Right atrium auricular region (tissue), 2 donors: ENCODE measurements around the gene TRPM3. TPM values are rescaled to one million over a fixed set of nuclear protein-coding genes. Genes with fewer than 3 reads are reported as not detected.
"Not testable (repeated sequence)": the region's sequence is repeated elsewhere in the genome, so short reads cannot be mapped to it uniquely, and the experiment has no call there.

Experiments
- DNase-seq: peaks from one replicate; pipeline ENCODE4 v3.0.0-alpha.2; 2019; ENCODE audit warnings: low spot score
- H3K27ac ChIP-seq, 2 donors: fragments of 200-600 bp; sonication (generic); 1 replicate in 1 of 2; 2 replicates in 1 of 2; pipeline ENCODE4 v1.5.1; 2016 to 2019
- H3K27me3 ChIP-seq, 2 donors: fragments of 200-600 bp; sonication (generic); one replicate each; pipeline versions ENCODE4 v1.5.1 to v1.6.0; 2017 to 2019
- H3K36me3 ChIP-seq: fragments of 200-600 bp; sonication (generic); one replicate; pipeline ENCODE4 v1.5.1; 2016
- H3K4me1 ChIP-seq, 2 donors: fragments of 200-600 bp; sonication (generic); one replicate each; pipeline versions ENCODE4 v1.5.1 to v1.6.0; 2017 to 2019
- H3K4me3 ChIP-seq, 2 donors: fragments of 200-600 bp; sonication (generic); 1 replicate in 1 of 2; 2 replicates in 1 of 2; pipeline ENCODE4 v1.5.1; 2017 to 2019; ENCODE audit warnings: mild to moderate bottlenecking in 1 of 2, moderate library complexity in 1 of 2
- H3K9me3 ChIP-seq, 2 donors: fragments of 200-600 bp; sonication (generic); one replicate each; pipeline ENCODE4 v1.5.1; 2019
- total RNA-seq, 2 donors: library from RNA; depleted of rRNA; stranded (reverse); fragments of >200 nt; gene quantifications; one replicate each; pipeline ENCODE4 v1.1.0, GENCODE V29; 2016
- TF ChIP-seq, protein P1 (sequence below), 2 donors: fragments of 200-600 bp; sonication (generic); IDR thresholded peaks; one replicate each; pipeline ENCODE4 v1.5.1; 2019; ENCODE audit warnings: antibody characterized with exemption in 2 of 2

The TRPM3 gene
- total RNA-seq, 2 donors from 2014 or later: 0.59 to 1.5 TPM

DNA sequence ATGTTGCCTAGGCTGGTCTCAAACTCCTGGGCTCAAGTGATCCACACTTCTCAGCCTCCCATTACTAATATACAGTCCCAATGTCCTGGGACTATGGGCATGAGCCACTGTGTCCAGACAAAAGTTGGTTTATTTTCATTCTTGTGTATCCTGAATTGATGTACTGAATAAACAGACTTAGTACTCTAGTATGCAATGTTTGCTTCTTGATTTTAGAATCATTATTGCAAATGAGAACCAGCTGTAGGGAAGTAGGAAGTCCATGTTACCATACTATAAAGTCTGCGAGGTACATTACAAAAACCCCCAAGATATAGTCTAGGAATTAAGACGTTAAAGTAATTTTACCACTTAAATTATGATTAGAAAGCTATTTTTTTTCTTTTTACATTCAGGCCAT, 372.4 kb downstream of the TRPM3 start:
- no peak overlapping the region for H3K4me3 ChIP-seq
- no peak overlapping the region for H3K27ac ChIP-seq
- H3K27me3 ChIP-seq: no peaks in the 10 kb centered on the region
- no peaks in the 10 kb centered on the region for H3K36me3 ChIP-seq
- no peaks in the 10 kb centered on the region for H3K4me1 ChIP-seq
- no peaks in the 10 kb centered on the region for H3K9me3 ChIP-seq
- TF ChIP-seq, protein P1, sequence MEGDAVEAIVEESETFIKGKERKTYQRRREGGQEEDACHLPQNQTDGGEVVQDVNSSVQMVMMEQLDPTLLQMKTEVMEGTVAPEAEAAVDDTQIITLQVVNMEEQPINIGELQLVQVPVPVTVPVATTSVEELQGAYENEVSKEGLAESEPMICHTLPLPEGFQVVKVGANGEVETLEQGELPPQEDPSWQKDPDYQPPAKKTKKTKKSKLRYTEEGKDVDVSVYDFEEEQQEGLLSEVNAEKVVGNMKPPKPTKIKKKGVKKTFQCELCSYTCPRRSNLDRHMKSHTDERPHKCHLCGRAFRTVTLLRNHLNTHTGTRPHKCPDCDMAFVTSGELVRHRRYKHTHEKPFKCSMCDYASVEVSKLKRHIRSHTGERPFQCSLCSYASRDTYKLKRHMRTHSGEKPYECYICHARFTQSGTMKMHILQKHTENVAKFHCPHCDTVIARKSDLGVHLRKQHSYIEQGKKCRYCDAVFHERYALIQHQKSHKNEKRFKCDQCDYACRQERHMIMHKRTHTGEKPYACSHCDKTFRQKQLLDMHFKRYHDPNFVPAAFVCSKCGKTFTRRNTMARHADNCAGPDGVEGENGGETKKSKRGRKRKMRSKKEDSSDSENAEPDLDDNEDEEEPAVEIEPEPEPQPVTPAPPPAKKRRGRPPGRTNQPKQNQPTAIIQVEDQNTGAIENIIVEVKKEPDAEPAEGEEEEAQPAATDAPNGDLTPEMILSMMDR (IDR thresholded peaks at IDR 0.05): no peak
- DNase-seq: no peak

DNA sequence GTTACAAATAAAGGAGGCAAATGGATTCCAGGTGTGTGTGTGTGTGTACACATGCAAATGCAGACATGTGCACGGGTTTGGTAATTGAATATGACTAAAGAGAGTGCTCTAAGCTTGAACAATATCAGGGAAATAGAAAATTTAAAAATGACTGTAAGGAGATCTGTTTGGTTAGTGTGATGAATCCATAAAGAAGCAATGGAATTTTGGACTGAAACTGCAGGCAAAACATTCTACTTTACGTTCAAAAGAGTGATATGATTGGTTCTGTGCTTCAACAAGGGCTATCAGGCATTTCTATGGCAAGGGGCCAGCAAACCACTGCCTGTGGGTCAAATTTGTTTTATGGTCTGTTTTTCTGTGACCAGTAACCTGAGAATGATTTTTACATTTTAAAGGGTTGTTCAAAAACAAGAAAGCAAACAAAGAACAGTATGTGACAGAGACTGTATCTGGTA, 374.1 kb downstream of the TRPM3 start:
- DNase-seq: no peak
- TF ChIP-seq, protein P1 (IDR thresholded peaks at IDR 0.05): no peak
- no peaks in the 10 kb centered on the region for H3K4me1 ChIP-seq
- H3K36me3 ChIP-seq: no peaks in the 10 kb centered on the region
- H3K9me3 ChIP-seq: no peaks in the 10 kb centered on the region
- no peak overlapping the region for H3K4me3 ChIP-seq
- no peaks in the 10 kb centered on the region for H3K27me3 ChIP-seq
- H3K27ac ChIP-seq: no peak overlapping the region

DNA sequence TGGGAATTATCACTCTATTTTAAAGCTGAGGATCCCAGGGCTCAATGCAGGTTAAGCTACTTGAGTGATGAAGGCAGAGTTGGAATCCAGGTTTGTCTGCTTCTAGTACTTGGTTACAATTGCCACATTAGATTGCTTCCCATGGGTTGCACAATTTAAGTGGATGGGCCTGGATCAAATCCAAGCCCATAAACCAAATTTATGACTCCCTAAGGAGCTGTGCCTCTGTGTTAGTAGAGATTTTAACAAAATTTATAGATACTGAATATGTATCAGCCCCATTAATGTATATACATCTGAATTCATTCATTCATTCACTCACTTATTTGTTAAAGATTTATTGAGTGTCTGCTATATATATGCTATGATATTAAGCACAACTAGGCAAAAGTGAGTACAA, 374.7 kb downstream of the TRPM3 start:
- H3K27ac ChIP-seq: no peak overlapping the region

DNA sequence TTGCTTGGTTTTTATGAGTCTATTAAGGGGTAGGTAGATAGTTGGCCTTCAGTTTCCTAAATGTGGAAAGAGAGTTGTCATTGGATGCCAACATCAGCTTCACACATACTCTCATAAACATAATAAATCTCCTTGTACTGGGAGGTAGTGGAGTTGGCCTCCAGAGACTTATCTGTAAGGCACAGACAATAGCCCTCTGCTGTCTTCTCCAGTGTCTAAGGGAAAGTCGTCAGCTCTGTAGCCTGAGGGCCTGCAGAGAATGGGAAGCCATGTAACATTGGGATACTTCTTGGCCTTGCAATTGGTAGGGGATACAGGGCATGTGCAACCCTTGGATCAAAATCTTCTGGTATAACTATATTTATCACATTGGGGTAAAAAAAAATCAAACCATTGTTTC, 375.1 kb downstream of the TRPM3 start:
- DNase-seq: no peak
- no peaks in the 10 kb centered on the region for H3K27me3 ChIP-seq
- no peak overlapping the region for H3K4me3 ChIP-seq
- H3K27ac ChIP-seq: no peak overlapping the region
- no peaks in the 10 kb centered on the region for H3K9me3 ChIP-seq
- no peaks in the 10 kb centered on the region for H3K36me3 ChIP-seq
- H3K4me1 ChIP-seq: no peaks in the 10 kb centered on the region
- TF ChIP-seq, protein P1 (IDR thresholded peaks at IDR 0.05): no peak

More for the DNA sequence above, 374.7 kb downstream of the TRPM3 start:
- H3K36me3 ChIP-seq: no peaks in the 10 kb centered on the region
- H3K4me3 ChIP-seq: no peak overlapping the region
- H3K27me3 ChIP-seq: no peaks in the 10 kb centered on the region
- TF ChIP-seq, protein P1 (IDR thresholded peaks at IDR 0.05): no peak
- no peaks in the 10 kb centered on the region for H3K4me1 ChIP-seq
- no peak for DNase-seq
- no peaks in the 10 kb centered on the region for H3K9me3 ChIP-seq

DNA sequence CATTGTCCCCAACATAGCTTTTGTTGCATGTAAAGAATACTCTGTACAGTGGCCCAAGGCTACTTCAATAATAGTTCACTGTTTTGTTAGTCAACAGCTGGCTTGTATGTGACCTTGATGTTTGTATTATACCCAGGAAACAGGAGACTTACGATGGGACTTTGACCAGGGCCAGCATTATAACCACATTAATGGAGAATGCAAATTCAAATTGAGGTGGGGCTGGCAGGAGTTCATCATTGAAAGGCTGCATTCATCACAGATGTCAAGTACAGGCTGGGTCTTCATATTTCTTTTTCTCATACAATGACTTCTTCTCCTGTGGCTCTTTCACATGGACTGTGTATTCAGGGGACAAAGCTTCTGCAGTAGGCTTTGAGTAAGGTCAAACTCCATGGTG, 396.6 kb downstream of the TRPM3 start:
- H3K4me3 ChIP-seq, H3K27ac ChIP-seq, H3K27me3 ChIP-seq, H3K9me3 ChIP-seq, DNase-seq, H3K4me1 ChIP-seq, H3K36me3 ChIP-seq: not testable (repeated sequence)

DNA sequence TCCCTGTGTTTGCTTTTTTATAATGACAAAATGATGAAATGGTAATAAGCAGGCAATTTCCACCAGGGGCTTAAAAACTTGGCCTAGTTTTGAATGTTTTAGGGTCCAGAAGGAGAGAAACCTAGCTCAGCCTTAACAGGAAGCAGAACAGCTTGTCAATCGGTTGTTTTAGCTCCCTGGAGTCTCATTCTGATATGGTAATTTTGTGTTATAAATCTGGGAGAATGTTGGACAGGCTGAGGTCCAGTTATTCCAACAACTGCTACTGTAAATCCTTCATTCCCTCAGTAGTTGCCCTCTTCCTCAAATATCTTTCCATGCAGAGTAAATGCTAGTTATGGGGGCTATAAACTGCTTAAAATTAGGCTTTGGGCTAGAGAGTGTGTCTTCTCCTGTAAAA, 397.4 kb downstream of the TRPM3 start:
- DNase-seq, H3K9me3 ChIP-seq, H3K4me3 ChIP-seq, H3K4me1 ChIP-seq, H3K36me3 ChIP-seq, H3K27me3 ChIP-seq, H3K27ac ChIP-seq: not testable (repeated sequence)

DNA sequence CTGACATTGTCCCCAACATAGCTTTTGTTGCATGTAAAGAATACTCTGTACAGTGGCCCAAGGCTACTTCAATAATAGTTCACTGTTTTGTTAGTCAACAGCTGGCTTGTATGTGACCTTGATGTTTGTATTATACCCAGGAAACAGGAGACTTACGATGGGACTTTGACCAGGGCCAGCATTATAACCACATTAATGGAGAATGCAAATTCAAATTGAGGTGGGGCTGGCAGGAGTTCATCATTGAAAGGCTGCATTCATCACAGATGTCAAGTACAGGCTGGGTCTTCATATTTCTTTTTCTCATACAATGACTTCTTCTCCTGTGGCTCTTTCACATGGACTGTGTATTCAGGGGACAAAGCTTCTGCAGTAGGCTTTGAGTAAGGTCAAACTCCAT, 414.6 kb downstream of the TRPM3 start:
- not testable (repeated sequence) for H3K4me3 ChIP-seq, H3K27ac ChIP-seq, H3K9me3 ChIP-seq, DNase-seq, H3K27me3 ChIP-seq, H3K36me3 ChIP-seq, H3K4me1 ChIP-seq
